ENCODE results near the gene RAD9A. TPM values are rescaled to one million over a fixed set of nuclear protein-coding genes. Genes with fewer than 3 reads are reported as not detected.

Gene RAD9A
- total RNA-seq, 1 donor from 2014 or later: 10.4 TPM

GRCh38 chr11:67376873-67377808, 14.6 kb upstream of the RAD9A start:
- Histone ChIP-seq H3K79me2 (ENCODE audit: low read depth) (no peaks in the 10 kb centered on the region), H3K4me2 (peak overlapping the region; percentile 92), H4K20me1 (ENCODE audit: low read depth) (peaks cover under 1% of the 10 kb centered on the region), H3K9ac (no peak overlapping the region), H3F3A (ENCODE audit: low read depth) (peaks cover 36% of the 10 kb centered on the region), H2AFZ (replicated peaks) (no peak overlapping the region), H3K9me3 (ENCODE audit: low read depth) (no peaks in the 10 kb centered on the region), H3K36me3 (no peaks in the 10 kb centered on the region), H3K4me1 (peaks cover 35% of the 10 kb centered on the region), H3K27ac (no peak overlapping the region), H3K4me3 (no peak overlapping the region), H3K27me3 (peaks cover 59% of the 10 kb centered on the region)
- H3K36me3 Mint-ChIP-seq: no peaks in the 10 kb centered on the region
- DNase-seq (ENCODE audit: low spot score): no peak
- no peak overlapping the region for H3K27ac Mint-ChIP-seq
- peak overlapping the region; percentile 65 for H3K4me3 Mint-ChIP-seq
- H3K4me1 Mint-ChIP-seq: peaks cover 31% of the 10 kb centered on the region
- H3K27me3 Mint-ChIP-seq (ENCODE audit: insufficient read depth, low read depth): peaks cover 14% of the 10 kb centered on the region
- TF ChIP-seq EZH2phosphoT487 (IDR thresholded peaks at IDR 0.05): no peak
- TF ChIP-seq EZH2 (IDR thresholded peaks at IDR 0.05): no peak
- no peak for TF ChIP-seq CTCF (IDR thresholded peaks at IDR 0.05)
- H3K9me3 Mint-ChIP-seq: no peaks in the 10 kb centered on the region

GRCh38 chr11:67378544-67378943, 13.2 kb upstream of the RAD9A start:
- no peak overlapping the region for H2AFZ ChIP-seq (replicated peaks)
- peaks cover 33% of the 10 kb centered on the region for H3K4me1 ChIP-seq
- peak overlapping the region; percentile 69 for H3K27ac Mint-ChIP-seq
- no peaks in the 10 kb centered on the region for H3K36me3 Mint-ChIP-seq
- H3F3A ChIP-seq (ENCODE audit: low read depth): peaks cover 29% of the 10 kb centered on the region
- no peaks in the 10 kb centered on the region for H3K9me3 Mint-ChIP-seq
- H3K27me3 ChIP-seq: peaks cover 45% of the 10 kb centered on the region
- no peak for DNase-seq (ENCODE audit: low spot score)
- H3K4me3 ChIP-seq: no peak overlapping the region
- no peak overlapping the region for H3K27ac ChIP-seq
- H3K36me3 ChIP-seq: no peaks in the 10 kb centered on the region
- peaks cover 35% of the 10 kb centered on the region for H3K4me1 Mint-ChIP-seq
- no peak overlapping the region for H3K9ac ChIP-seq
- peaks cover 14% of the 10 kb centered on the region for H3K27me3 Mint-ChIP-seq (ENCODE audit: insufficient read depth, low read depth)
- H3K4me3 Mint-ChIP-seq: no peak overlapping the region
- TF ChIP-seq EZH2 (IDR thresholded peaks at IDR 0.05) (no peak), CTCF (IDR thresholded peaks at IDR 0.05) (no peak), EZH2phosphoT487 (IDR thresholded peaks at IDR 0.05) (no peak)
- H3K4me2 ChIP-seq: no peak overlapping the region
- H4K20me1 ChIP-seq (ENCODE audit: low read depth): no peaks in the 10 kb centered on the region
- no peaks in the 10 kb centered on the region for H3K79me2 ChIP-seq (ENCODE audit: low read depth)
- H3K9me3 ChIP-seq (ENCODE audit: low read depth): no peaks in the 10 kb centered on the region

GRCh38 chr11:67379061-67380058, 12.4 kb upstream of the RAD9A start:
- H3K79me2 ChIP-seq (ENCODE audit: low read depth): no peaks in the 10 kb centered on the region

More at GRCh38 chr11:67379061-67380058, 12.4 kb upstream of the RAD9A start:
- Histone ChIP-seq H3F3A (ENCODE audit: low read depth) (peaks cover 22% of the 10 kb centered on the region), H3K27ac (no peak overlapping the region), H3K4me2 (no peak overlapping the region), H3K36me3 (no peaks in the 10 kb centered on the region), H2AFZ (replicated peaks) (no peak overlapping the region), H3K9ac (no peak overlapping the region), H3K9me3 (ENCODE audit: low read depth) (no peaks in the 10 kb centered on the region), H3K4me1 (peaks cover 28% of the 10 kb centered on the region), H4K20me1 (ENCODE audit: low read depth) (no peaks in the 10 kb centered on the region), H3K4me3 (no peak overlapping the region), H3K27me3 (peaks cover 41% of the 10 kb centered on the region)
- H3K27me3 Mint-ChIP-seq (ENCODE audit: insufficient read depth, low read depth): peaks cover 11% of the 10 kb centered on the region
- H3K27ac Mint-ChIP-seq: no peak overlapping the region
- no peak for TF ChIP-seq EZH2phosphoT487 (IDR thresholded peaks at IDR 0.05)
- TF ChIP-seq EZH2 (IDR thresholded peaks at IDR 0.05): no peak
- no peak for TF ChIP-seq CTCF (IDR thresholded peaks at IDR 0.05)
- H3K9me3 Mint-ChIP-seq: no peaks in the 10 kb centered on the region
- no peaks in the 10 kb centered on the region for H3K36me3 Mint-ChIP-seq
- H3K4me1 Mint-ChIP-seq: peaks cover 30% of the 10 kb centered on the region
- DNase-seq (ENCODE audit: low spot score): no peak
- H3K4me3 Mint-ChIP-seq: no peak overlapping the region
